ENCODE results near the gene QSOX2. TPM values are rescaled to one million over a fixed set of nuclear protein-coding genes. Genes with fewer than 3 reads are reported as not detected.

Gene QSOX2
- total RNA-seq, 1 donor from 2014 or later = 15.6 TPM

GRCh38 chr9:136206602-136207275 lies 38.9 kb downstream of the QSOX2 start:
- intact Hi-C loops (cut with micrococcal nuclease) = no loop called here

DNA sequence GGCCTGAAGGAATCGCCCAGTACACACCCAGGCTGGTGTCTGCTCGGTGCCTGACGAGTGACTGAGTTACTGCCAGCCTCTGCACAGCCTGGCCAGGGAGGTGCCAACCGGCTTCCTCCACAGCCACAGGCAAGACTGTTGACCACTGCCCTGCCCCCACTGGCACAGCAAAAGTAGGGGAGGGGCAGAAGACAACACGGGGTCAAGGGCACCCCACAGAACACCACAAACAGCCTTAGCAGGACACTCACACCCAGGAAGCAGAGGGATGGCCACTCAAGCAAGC lies 40.0 kb downstream of the QSOX2 start:
- intact Hi-C loops (cut with micrococcal nuclease) = no loop called here

- intact Hi-C loops (cut with micrococcal nuclease) = no loop called here
Observed at GRCh38 chr9:136204838-136205706, 40.5 kb downstream of the QSOX2 start, which contains the start of gene LHX3. Gene LHX3, minus strand, starts transcription at chr9:136205128. Its CDS starts 116 bp downstream, at chr9:136205012.

GRCh38 chr9:136204145-136204805 lies 41.3 kb downstream of the QSOX2 start:
- intact Hi-C loops (cut with micrococcal nuclease) = no loop called here

- intact Hi-C loops (cut with micrococcal nuclease) = no loop called here
Observed at GRCh38 chr9:136203408-136204144, 42.0 kb downstream of the QSOX2 start.

GRCh38 chr9:136202454-136203407 lies 42.9 kb downstream of the QSOX2 start:
- intact Hi-C loops (cut with micrococcal nuclease) = no loop called here

- intact Hi-C loops (cut with micrococcal nuclease) = no loop called here
Observed at GRCh38 chr9:136201609-136202453, 43.8 kb downstream of the QSOX2 start.

- intact Hi-C loops (cut with micrococcal nuclease) = no loop called here
Observed at GRCh38 chr9:136201174-136201573, 44.4 kb downstream of the QSOX2 start.

DNA sequence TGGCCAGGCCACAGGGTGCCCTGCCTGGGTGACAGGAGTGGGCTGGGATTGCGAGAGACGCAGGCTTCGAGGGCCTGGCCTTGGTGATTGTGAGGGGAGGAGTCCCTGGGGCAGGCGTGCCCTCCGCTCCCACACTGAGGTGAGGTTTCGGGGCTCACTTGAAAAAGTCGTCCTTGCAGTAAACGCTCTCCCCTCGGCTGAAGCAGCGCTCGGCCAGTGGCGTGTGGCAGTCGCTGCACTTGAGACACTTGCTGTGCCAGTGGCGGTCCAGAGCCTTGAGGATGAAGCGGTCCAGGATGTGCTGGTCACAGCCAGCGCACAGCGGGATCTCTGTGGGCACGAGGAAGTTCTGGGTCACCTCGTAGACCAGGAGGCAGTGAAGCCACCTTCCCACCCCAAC lies 45.2 kb downstream of the QSOX2 start:
- intact Hi-C loops (cut with micrococcal nuclease) = no loop called here

GRCh38 chr9:136199391-136200288 lies 46.0 kb downstream of the QSOX2 start:
- intact Hi-C loops (cut with micrococcal nuclease) = no loop called here

DNA sequence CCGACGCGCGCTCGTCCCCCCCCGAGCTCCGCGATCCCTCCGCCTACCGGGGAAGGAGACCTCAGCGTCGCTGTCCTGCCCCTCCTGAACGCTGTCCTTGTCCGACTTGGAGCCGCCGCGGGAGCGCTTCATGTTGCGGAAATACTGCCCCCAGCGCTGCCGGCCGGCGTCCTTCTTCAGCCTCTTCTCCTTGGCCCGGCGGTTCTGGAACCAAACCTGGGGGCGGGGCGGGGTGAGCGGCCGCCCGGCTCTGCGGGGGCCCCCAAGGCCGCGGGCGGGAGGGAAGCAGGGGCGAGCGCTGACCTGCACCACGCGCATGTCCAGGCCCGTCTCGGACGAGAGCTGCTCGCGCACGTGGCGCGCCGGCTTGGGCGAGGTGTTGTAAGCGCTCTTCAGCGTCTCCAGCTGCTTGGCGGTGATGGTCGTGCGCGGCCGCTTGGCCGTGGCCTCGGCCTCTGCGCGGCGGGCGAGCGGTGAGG lies 47.0 kb downstream of the QSOX2 start:
- intact Hi-C loops (cut with micrococcal nuclease) = no loop called here

GRCh38 chr9:136197930-136198604 lies 47.5 kb downstream of the QSOX2 start:
- intact Hi-C loops (cut with micrococcal nuclease) = no loop called here

- intact Hi-C loops (cut with micrococcal nuclease) = no loop called here
Observed at GRCh38 chr9:136197084-136197875, 48.3 kb downstream of the QSOX2 start.

GRCh38 chr9:136196404-136197083 lies 49.1 kb downstream of the QSOX2 start:
- intact Hi-C loops (cut with micrococcal nuclease) = no loop called here

DNA sequence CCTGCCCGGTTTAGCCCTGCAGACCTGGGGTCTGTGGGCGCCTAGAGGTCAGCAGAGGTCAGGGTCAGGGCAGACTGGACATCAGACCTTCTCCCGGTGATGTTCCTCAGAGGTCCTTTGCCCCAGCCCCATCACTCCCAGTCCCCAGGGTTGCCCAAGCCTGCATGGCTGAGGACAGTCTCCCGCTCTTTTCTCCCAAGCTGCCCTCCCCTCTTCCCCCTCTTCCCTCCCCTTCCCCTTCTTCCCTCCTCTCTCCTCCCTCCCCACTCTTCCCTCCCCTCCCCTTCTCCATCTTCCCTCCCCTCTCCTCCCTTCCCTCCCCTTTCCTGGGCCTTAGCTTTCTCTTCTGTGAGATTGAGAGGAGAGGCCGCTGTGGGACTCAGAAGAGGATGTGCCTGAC lies 51.1 kb downstream of the QSOX2 start:
- intact Hi-C loops (cut with micrococcal nuclease) = no loop called here

DNA sequence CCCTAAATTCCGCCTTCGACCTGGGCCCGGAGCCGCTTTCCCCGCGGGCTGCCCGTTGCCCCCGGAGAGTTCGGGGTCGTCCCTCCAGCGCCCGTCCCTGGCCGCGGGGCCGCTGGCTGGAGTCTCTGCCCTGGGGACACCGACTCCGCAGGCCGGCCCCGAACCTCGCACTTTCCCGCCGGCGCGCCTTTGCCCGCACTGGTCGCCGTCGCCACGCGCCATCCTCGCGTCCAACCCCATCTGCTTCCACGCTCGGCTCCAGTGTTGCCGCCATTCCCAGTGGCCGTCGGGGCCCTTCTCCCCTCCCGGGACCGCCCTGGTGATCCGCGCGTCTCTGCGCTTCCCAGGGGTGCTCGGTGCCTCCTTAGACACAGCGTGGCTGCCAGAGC lies 51.7 kb downstream of the QSOX2 start:
- intact Hi-C loops (cut with micrococcal nuclease) = no loop called here

Data from T-helper 2 cell treated with Interferon-gamma antibody and Interleukin-4, amounts not matched to agents 100 ng/mL and 5 ng/mL, for 36 hours (primary cell).